Measurements from ENCODE around the gene TCERG1. TPM values are rescaled to one million over a fixed set of nuclear protein-coding genes. Genes with fewer than 3 reads are reported as not detected.
A peak's percentile ranks its signal among the peaks of the same experiment; 100 is the strongest.
"Not testable (repeated sequence)": the region's sequence is repeated elsewhere in the genome, so short reads cannot be mapped to it uniquely, and the experiment has no call there.

TCERG1 gene
- total RNA-seq, 2 donors from 2014 or later = 125 to 129 TPM

DNA sequence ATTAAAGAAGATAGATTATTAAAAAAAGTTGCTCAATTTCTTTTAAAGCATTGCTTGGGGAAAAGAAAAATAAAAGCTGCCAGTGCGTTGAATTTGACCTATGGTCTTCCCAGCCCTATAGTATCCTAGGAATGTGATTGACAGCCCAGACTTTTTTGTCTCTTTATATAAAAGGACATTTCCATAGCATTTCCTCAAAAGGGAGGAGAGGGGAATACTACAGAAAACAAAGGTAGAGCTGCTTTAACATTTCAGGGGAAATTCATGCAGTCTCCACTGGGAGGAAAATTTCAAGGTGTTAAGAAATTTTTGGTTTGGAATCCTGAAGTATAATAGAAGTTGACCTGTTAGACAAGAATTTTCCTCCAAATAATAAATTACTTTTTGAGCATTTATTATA lies 86.7 kb downstream of the TCERG1 start:
- H3K27ac Mint-ChIP-seq = no peak overlapping the region

DNA sequence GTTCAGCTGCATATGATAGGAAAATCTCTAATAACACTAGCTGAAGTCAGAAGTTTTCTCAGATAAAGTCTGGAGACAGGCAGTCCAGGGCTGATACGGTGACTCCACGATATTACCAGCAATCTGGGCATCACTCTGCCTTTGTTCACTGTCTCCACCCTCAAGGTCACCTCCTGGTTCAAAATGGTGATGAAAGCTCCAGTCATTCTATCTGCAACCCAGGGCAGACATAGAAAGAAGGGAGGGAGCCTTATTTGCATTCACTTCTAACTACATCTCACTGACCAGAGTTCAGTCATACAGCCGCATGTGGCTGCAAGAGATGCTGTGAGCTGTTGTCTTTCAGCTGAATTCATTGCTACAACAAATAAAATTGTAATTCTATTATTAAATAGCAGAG lies 91.3 kb downstream of the TCERG1 start:
- DNase-seq (ENCODE audit: low spot score in 2 of 2) (no peak), ATAC-seq (no peak)
- H3K27ac Mint-ChIP-seq = no peak overlapping the region
- H3K9me3 Mint-ChIP-seq = no peaks in the 10 kb centered on the region
- no peaks in the 10 kb centered on the region for H3K36me3 Mint-ChIP-seq

More for the DNA sequence above, 86.7 kb downstream of the TCERG1 start:
- ATAC-seq (no peak), DNase-seq (ENCODE audit: low spot score in 2 of 2) (no peak)
- Mint-ChIP-seq H3K36me3 (no peaks in the 10 kb centered on the region), H3K9me3 (no peaks in the 10 kb centered on the region)

DNA sequence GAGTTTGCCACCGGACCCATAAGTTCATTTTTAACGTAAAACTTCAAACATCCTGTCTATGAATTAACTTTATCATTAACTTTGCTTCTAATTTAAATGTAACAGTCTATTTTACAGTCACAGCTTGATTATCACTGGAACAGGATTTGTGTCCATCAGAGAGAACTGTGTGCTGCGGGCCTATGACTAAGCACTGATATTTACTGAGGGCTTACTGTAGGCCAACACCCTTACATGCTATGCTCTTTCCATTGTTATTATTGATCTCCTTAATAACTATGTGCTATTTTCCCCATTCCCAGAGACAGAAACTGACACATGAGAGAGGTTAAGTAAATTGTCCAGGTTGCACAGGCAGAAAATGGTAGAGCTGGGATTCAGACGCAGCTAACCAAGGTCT lies 92.8 kb downstream of the TCERG1 start:
- ATAC-seq (no peak), DNase-seq (ENCODE audit: low spot score in 2 of 2) (no peak)
- H3K9me3 Mint-ChIP-seq = no peaks in the 10 kb centered on the region
- no peak overlapping the region for H3K27ac Mint-ChIP-seq
- H3K36me3 Mint-ChIP-seq = no peaks in the 10 kb centered on the region

DNA sequence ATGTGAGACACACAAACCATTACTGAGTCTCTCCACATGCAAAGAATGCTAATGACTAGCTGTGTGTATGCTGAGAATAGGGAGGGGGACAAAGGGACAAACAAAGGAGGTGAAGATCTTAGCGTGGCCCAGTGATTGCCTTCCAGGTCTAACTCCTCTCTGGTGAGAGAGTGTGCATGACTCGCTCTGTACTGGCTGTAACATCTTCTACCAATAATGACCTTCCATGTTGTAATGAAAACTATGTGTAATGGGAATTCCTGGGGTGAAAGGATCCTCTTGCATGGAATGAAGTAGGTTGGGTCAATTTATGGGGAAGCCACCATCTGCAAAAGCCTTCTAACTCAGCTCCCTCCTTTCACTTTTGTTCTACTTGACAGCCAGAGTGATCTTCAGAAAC lies 93.3 kb downstream of the TCERG1 start:
- H3K9me3 Mint-ChIP-seq = no peaks in the 10 kb centered on the region
- no peak for DNase-seq (ENCODE audit: low spot score in 2 of 2)
- H3K36me3 Mint-ChIP-seq = no peaks in the 10 kb centered on the region
- ATAC-seq = no peak
- H3K27ac Mint-ChIP-seq = no peak overlapping the region

DNA sequence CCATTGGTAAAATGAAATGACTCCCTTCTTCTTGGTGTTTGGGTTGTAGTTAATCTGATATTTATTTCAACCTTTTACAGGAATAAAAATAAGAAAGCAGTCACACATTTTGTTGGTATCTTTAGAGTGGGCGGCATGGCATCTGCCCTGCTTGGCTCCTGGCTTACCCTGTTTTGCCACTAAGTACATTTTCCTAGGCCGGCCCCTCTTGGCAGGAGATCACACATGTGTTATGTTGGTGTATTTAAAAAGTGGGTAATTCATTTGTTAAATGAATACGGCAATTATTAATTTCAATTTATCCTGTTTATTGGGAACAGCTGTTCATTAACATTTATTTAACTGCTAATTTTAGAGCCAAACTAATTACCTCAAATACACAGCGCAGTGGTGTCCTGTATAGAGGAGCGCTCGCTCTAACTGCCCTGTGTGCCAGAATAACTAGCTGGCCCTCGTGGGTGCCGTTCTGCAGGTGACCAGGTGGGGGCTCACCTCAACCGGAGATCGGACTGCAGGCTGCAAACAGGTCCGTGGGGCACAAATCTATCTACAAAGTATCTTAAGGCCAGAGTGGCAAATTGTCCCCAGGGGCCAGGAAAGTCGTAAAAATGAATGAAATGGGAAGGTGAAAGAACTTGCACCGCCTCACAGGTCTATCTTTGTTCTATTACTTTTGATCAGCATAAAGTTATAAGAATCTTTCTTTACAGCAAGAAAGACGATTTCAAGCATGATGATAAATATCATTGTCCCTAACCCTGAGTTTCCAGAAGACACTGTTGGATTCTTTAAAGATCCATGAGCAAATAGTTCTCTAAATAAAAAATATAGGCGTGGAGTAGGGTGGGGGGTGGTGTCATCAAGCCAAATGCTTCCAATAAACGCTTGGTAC lies 95.1 kb downstream of the TCERG1 start:
- peak in 1 of 2 donors; percentile 78 for DNase-seq (ENCODE audit: low spot score in 2 of 2)

DNA sequence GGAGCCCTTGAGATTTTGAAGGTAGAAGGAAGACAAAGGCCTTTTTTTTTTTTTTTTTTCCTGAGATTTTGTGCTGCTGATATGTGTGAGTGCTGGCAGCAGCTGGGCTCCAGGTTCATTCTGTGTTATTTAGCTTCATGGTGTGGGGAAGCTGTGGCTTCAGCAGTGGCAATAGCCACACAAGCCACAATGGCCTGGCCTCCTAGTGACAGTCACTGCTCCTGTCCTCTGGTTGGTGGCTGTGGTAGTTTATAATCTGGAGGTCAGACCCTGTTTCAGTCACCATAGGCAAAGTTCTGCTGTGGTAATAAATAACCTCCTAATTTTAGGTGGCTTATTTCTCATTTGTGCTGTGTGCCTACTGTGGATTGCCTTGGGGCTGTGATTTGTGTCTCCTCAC lies 97.1 kb downstream of the TCERG1 start:
- Mint-ChIP-seq H3K9me3 (no peaks in the 10 kb centered on the region), H3K36me3 (no peaks in the 10 kb centered on the region), H3K27ac (no peak overlapping the region)
- ATAC-seq (no peak), DNase-seq (ENCODE audit: low spot score in 2 of 2) (no peak)

More for the DNA sequence above, 95.1 kb downstream of the TCERG1 start:
- Mint-ChIP-seq H3K36me3 (no peaks in the 10 kb centered on the region), H3K27ac (no peak overlapping the region), H3K9me3 (no peaks in the 10 kb centered on the region)
- ATAC-seq = peak; percentile 78 to 97

DNA sequence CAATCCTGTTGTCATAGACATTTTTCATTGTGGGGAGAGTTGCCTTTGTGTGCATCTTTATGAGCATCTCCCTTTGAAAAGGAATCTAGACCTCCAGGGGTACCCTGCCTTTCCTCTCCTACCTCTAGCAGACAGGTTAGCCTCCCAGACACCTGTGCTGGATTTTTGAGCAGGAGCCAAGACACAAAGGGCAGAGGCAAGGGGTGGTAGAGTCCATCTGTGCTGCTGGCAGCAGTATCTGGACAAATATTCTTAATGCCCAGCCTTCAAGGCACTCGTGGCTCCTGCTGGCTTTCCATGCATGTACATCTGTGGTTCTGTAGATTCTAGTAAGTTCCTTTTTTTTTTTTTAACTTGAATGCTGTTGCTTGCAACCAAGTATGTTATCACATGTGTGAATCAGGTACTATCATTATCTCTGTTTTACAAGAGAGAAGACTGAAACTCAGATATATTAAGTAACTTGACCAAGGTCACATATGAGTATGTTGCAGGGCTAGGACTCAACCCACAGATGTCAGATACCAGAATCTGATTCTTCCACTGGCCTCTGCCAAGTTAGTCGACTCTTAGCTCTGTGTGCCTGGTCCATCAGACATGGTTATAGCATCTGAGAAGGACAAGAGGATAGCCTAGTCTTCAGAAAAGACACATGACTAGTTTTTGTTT lies 101.8 kb downstream of the TCERG1 start:
- DNase-seq (ENCODE audit: low spot score in 2 of 2) (no peak), ATAC-seq (no peak)
- H3K36me3 Mint-ChIP-seq = no peaks in the 10 kb centered on the region
- H3K27ac Mint-ChIP-seq = no peak overlapping the region
- no peaks in the 10 kb centered on the region for H3K9me3 Mint-ChIP-seq

DNA sequence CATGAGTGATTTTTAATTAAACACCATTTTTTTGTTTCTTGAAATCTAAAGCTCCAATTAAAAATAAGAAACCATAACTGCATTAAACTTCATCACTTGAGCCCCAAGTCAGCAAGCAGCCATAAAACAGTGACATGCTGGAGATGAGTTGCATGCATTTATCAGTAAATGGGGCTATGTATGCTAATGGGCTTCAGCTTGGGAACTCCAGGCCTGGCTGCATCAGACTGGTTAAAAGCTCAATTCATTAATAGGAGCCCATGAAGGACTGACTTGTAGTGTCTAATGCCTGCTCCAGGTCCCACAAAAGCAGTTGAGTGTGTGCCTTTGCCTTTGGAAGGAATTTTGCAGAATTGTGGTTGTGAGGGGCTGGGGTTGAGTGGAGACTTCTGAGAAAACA lies 102.5 kb downstream of the TCERG1 start:
- Mint-ChIP-seq H3K9me3 (no peaks in the 10 kb centered on the region), H3K36me3 (no peaks in the 10 kb centered on the region), H3K27ac (no peak overlapping the region)
- DNase-seq (ENCODE audit: low spot score in 2 of 2) = no peak
- no peak for ATAC-seq

DNA sequence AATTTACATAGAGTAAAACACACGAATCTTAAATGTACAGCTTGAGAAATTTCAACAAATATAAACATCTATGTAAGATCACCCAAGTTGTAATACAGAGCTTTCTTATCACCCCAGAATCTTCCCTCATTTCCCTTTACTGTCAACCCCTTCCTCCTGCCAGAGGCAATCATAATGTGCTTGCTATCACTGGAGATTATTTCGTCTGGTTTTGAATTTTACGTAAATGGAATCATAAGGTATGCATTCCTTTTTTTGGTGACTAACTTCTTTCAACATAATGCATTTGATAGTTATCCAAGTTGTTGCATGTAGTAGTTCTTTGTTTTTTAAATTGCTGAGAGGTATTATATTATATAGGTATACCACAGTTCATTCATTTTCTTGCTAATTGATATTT lies 106.3 kb downstream of the TCERG1 start:
- Mint-ChIP-seq H3K36me3 (no peaks in the 10 kb centered on the region), H3K27ac (no peak overlapping the region), H3K9me3 (no peaks in the 10 kb centered on the region)
- no peak for DNase-seq (ENCODE audit: low spot score in 2 of 2)
- no peak for ATAC-seq

DNA sequence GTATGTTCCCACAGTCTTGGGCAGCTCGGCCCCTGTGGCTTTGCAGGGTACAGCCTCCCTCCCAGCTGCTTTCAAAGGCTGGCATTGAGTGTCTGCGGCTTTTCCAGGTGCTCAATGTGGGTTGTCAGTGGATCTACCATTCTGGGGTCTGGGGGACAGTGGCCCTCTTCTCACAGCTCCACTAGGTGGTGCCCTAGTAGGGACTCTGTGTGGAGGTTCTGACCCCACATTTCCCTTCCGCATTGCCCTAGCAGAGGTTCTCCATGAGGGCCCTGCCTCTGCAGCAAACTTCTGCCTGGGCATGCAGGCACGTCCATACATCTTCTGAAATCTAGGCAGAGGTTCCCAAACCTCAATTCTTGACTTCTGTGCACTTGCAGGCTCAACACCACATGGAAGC lies 109.8 kb downstream of the TCERG1 start:
- H3K9me3 Mint-ChIP-seq; H3K36me3 Mint-ChIP-seq; H3K27ac Mint-ChIP-seq; DNase-seq (ENCODE audit: low spot score in 2 of 2); ATAC-seq: not testable (repeated sequence)

DNA sequence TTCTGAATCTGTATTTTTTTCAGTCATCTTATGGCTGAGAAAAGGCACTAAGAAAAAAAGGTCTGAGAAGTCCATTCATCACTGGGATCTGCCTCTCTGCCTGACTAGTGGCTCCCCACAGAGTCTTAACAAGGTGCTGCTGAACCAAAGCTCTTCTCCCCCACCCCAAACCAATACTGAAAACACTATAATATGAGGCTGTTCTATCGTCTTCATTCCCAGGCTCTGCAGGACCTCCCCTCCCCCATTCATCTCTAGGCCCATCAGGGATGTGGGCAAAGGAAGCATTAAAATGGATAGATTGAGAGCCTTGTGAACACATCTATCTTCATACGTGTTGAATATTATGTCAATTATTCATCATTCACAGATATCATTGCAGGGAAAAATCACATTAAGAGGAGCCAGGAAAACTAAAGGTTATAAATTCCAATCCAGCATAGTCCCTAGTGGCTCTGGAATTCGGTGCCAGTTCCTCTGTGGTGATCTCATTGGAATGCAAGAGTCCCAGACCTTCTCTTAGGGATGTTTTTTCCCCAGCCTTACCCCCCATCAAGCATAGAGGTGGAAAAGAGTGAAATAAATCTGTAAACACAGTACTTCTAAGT lies 113.2 kb downstream of the TCERG1 start:
- Mint-ChIP-seq H3K27ac (no peak overlapping the region), H3K9me3 (no peaks in the 10 kb centered on the region), H3K36me3 (no peaks in the 10 kb centered on the region)
- no peak for ATAC-seq
- DNase-seq (ENCODE audit: low spot score in 2 of 2) = no peak

Other genes starting within 250 kb of the TCERG1 start
- 10 to 100 TPM; 21.2 to 27.3 TPM for gene RBM27, start 243.7 kb upstream of the TCERG1 start, total RNA-seq
- not detected for gene POU4F3, start 108.5 kb upstream of the TCERG1 start, total RNA-seq
- not detected for gene GPR151, start 68.9 kb downstream of the TCERG1 start, total RNA-seq

Data from activated naive CD4-positive, alpha-beta T cell treated with anti-CD3 and anti-CD28 coated beads, Interleukin-2, amount 50 U/mL, for 72 hours (primary cell).